Progenitor cell of endocrine pancreas (in vitro differentiated cells): ENCODE data around the gene HSPBP1. TPM values are rescaled to one million over a fixed set of nuclear protein-coding genes. Genes with fewer than 3 reads are reported as not detected.
A peak's percentile ranks its signal among the peaks of the same experiment; 100 is the strongest.

Experiments
- DNase-seq: peaks from one replicate; pipeline ENCODE4 v3.0.0; 2021; ENCODE audit warnings: low spot score; ENCODE audit not compliant: unreplicated experiment
- H3K27ac Mint-ChIP-seq: 2 replicates; pipeline ENCODE4 v1.8.0; 2021; ENCODE audit warnings: mild to moderate bottlenecking, moderate library complexity, mixed read lengths
- H3K27me3 Mint-ChIP-seq: 2 replicates; pipeline ENCODE4 v1.8.0; 2021; ENCODE audit warnings: mixed read lengths
- H3K36me3 Mint-ChIP-seq: 2 replicates; pipeline ENCODE4 v1.8.0; 2022; ENCODE audit warnings: mixed read lengths; ENCODE audit not compliant: insufficient read depth
- H3K4me1 Mint-ChIP-seq: 2 replicates; pipeline ENCODE4 v1.8.0; 2021; ENCODE audit warnings: low read depth, mixed read lengths
- H3K4me3 Mint-ChIP-seq: 2 replicates; pipeline ENCODE4 v1.8.0; 2021; ENCODE audit warnings: low read depth, mild to moderate bottlenecking, moderate library complexity, mixed read lengths
- H3K9me3 Mint-ChIP-seq: 2 replicates; pipeline ENCODE4 v1.8.0; 2021; ENCODE audit warnings: low read depth, mixed read lengths
- CTCF ChIP-seq: fragments of 200-600 bp; sonication (generic); IDR thresholded peaks from one replicate; pipeline ENCODE4 v1.5.0; 2021; ENCODE audit warnings: antibody characterized with exemption, mild to moderate bottlenecking; ENCODE audit not compliant: unreplicated experiment
- total RNA-seq: library from RNA; stranded (reverse); gene quantifications from 2 replicates; pipeline ENCODE4 v1.2.1, GENCODE V29; 2021

Gene HSPBP1
- total RNA-seq, 1 donor from 2014 or later = 46.1 TPM

DNA sequence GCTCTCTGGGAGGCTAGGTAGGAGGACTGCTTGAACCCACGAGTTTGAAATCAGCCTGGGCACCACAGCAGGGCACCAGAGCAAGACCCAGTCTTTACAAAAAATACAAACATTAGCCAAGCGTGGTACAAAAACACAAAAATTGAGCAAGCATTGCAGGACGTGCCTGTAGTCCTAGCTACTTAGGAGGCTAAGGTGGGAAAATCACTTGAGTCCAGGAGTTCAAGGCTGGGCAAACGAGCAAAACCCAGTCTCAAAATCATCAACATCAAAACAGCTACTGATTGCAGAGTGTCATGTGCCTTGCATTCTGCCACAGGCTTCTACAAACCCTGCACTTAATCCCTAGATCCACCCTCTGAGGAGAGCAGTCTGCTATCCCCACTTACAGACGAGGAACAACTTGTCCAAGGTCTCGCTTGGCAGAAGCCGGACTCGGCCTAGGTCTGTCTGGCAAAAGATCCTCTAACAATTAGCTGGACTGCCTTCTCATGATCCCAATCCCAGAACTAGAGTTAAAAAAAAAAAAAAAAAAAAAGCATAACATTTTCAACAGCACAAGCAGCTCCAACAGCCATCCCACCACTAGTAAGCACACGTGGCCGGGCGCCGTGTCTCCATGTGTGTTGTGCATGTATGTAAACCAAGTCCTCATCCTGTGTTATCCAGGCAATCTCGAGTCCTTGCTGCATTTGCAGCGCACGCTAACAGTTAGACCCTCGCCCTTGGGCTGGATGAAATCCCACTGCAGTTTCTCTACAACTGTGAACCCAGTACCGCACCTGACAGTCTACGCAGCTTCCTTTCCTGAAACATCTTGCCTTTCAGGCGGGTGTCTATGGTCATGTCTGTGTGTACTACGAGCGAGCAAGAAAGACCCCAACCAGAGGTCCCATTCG lies 23.1 kb downstream of the HSPBP1 start:
- Mint-ChIP-seq H3K9me3 (no peaks in the 10 kb centered on the region), H3K36me3 (no peaks in the 10 kb centered on the region), H3K27ac (peak overlapping the region; percentile 93), H3K4me1 (peaks cover 23% of the 10 kb centered on the region), H3K4me3 (peak overlapping the region; percentile 97), H3K27me3 (no peaks in the 10 kb centered on the region)
- TF ChIP-seq CTCF = no peak
- DNase-seq = no peak

DNA sequence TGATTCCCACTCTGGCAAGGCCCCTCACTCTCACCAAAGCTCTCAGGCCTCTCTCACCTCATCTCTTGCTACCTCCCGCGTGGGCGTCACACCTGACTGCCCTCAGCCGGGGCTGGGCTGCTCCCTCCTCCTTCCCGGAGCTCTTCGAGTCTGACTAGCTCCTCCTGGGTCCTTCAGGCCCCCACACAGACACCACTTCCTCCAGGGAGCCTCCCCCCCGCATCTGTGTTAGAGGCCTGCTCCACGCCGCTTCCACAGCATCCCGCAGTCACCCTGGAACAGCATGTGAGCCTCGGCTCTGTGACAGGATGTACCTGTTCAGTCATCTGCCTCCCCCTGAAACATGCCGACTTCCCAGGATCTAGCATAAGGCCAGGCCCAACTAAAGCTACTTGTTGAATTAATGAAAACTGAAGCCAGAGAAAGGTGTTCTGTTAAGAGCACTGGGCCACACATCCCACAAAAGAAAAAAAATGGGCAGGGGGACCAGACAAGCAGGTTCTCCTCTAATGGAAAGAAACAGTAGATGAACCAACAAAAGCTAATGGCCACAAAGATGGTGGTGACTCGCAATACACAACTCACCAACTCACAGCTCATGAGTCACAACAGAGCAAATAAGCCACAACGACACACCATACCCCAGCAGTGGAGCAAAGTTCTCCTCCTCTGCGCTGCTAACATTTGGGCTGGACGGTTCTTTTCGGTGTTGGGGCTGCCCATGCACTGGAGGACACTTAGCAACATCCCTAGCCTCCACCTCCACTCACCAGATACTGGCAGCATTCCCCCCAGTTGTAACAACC lies 24.1 kb downstream of the HSPBP1 start:
- H3K36me3 Mint-ChIP-seq = no peaks in the 10 kb centered on the region
- TF ChIP-seq CTCF = no peak
- no peaks in the 10 kb centered on the region for H3K27me3 Mint-ChIP-seq
- no peak for DNase-seq
- H3K9me3 Mint-ChIP-seq = no peaks in the 10 kb centered on the region
- peak overlapping the region; percentile 78 for H3K27ac Mint-ChIP-seq
- H3K4me3 Mint-ChIP-seq = peak overlapping the region; percentile 97
- H3K4me1 Mint-ChIP-seq = peaks cover 23% of the 10 kb centered on the region

DNA sequence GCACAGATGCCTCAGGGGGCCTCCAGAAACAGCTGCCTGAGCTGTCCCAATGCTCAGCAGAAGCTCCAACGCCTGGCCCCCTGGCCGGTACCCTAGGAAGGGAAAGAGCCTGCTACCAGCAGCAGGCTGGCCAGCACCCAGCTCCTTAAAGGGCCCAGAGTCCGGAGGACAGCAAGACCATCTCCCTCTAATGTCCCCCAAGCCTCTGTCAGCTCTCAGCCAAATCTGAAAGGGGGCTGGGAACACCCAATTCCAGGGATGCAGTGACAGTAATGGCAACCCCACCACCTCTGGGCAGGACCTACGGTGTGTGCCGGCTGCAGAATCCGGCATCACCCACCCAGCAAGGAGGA lies 25.3 kb downstream of the HSPBP1 start:
- TF ChIP-seq CTCF = no peak
- Mint-ChIP-seq H3K27me3 (no peaks in the 10 kb centered on the region), H3K27ac (no peak overlapping the region), H3K4me1 (peaks cover 23% of the 10 kb centered on the region), H3K9me3 (no peaks in the 10 kb centered on the region), H3K36me3 (no peaks in the 10 kb centered on the region), H3K4me3 (no peak overlapping the region)
- DNase-seq = no peak

- Mint-ChIP-seq H3K4me1 (peaks cover 23% of the 10 kb centered on the region), H3K27me3 (no peaks in the 10 kb centered on the region), H3K9me3 (no peaks in the 10 kb centered on the region), H3K27ac (peak overlapping the region; percentile 45), H3K4me3 (no peak overlapping the region), H3K36me3 (no peaks in the 10 kb centered on the region)
- DNase-seq = no peak
- no peak for TF ChIP-seq CTCF
Observed at GRCh38 chr19:55253842-55254624, 25.9 kb downstream of the HSPBP1 start.
